ENCODE results near the gene MIAT.

DNA sequence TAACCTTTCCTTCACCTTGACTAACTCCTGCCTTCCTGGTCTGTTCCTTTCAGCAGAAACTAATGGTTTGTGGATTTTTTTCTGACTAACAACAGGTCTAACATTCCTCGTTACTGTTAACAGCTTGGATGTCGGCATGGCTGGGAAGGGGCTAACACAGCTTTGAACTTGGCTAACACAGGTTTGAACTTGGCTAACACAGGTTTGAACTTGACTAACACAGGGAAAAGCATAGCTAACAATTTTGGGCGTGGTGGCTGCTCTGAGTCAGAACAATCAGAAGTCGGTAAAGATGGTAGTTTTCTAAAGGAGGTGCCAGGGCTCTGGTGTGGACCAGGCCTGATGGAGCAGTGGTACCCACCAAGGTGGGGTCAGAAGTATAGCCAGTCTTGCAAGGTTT is 16.1 kb downstream of the MIAT start:
- TF ChIP-seq GATA2 (IDR thresholded peaks at IDR 0.05; ENCODE audit: low read depth, low read length) (no peak), GATA3 (IDR thresholded peaks at IDR 0.05; ENCODE audit: low read depth, low read length) (no peak)

All from SH-SY5Y (cell line).